WI38 (cell line): Measurements from ENCODE around the gene MAD2L2.

Source experiments
- H3K4me3 ChIP-seq: 2 replicates; pipeline ENCODE4 v1.5.1; 2011; ENCODE audit warnings: low read depth, mild to moderate bottlenecking, control low read depth, low read length
- TF ChIP-seq, protein P1 (sequence below): IDR thresholded peaks from 2 replicates; pipeline ENCODE4 v1.5.1; 2012; ENCODE audit warnings: low read depth, mild to moderate bottlenecking, control low read depth, low read length

The MAD2L2 gene

DNA sequence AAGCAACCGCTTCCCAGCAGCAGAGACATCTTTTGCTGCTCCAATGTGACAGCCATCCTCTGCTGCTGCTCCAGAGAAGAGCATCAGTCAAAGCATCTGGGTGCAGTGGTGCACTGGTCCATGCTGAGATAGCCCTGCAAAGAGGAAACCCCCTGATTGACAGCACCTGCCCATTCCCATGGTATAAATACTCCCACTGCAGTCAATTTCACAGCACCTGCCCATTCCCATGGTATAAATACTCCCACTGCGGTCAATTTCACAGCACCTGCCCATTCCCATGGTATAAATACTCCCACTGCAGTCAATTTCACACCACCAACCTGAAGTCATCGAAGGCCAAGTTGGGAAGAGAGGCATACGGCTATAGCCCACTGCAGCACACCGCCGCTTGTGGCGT lies 52.2 kb downstream of the MAD2L2 start:
- H3K4me3 ChIP-seq: no peak overlapping the region
- TF ChIP-seq, protein P1, sequence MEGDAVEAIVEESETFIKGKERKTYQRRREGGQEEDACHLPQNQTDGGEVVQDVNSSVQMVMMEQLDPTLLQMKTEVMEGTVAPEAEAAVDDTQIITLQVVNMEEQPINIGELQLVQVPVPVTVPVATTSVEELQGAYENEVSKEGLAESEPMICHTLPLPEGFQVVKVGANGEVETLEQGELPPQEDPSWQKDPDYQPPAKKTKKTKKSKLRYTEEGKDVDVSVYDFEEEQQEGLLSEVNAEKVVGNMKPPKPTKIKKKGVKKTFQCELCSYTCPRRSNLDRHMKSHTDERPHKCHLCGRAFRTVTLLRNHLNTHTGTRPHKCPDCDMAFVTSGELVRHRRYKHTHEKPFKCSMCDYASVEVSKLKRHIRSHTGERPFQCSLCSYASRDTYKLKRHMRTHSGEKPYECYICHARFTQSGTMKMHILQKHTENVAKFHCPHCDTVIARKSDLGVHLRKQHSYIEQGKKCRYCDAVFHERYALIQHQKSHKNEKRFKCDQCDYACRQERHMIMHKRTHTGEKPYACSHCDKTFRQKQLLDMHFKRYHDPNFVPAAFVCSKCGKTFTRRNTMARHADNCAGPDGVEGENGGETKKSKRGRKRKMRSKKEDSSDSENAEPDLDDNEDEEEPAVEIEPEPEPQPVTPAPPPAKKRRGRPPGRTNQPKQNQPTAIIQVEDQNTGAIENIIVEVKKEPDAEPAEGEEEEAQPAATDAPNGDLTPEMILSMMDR: no peak

GRCh38 chr1:11626551-11626950 lies 54.4 kb downstream of the MAD2L2 start:
- TF ChIP-seq, protein P1: no peak
- no peak overlapping the region for H3K4me3 ChIP-seq
